Caco-2 (cell line): ENCODE results near the gene C1orf141. TPM values are rescaled to one million over a fixed set of nuclear protein-coding genes. Genes with fewer than 3 reads are reported as not detected.
A peak's percentile ranks its signal among the peaks of the same experiment; 100 is the strongest.

Experiments
- BruUV-seq: library from RNA; stranded (reverse); fragments of 400-500 nt; replicated peaks from 2 replicates; lab custom pipeline; 2021; lab: Mats Ljungman, UMichigan
- CTCF ChIA-PET: fragments of 300-600 bp; sonication (Branson Sonifier 250); formaldehyde crosslinking; loops from one replicate; lab custom pipeline; 2022; ENCODE audit warnings: antibody characterized with exemption; lab: Charles Lee
- POLR2A ChIA-PET: fragments of 300-600 bp; sonication (Branson Sonifier 250); formaldehyde crosslinking; loops from one replicate; lab custom pipeline; 2022; ENCODE audit warnings: antibody characterized with exemption; lab: Charles Lee
- DNase-seq, 2 experiments: peaks; one replicate each; pipeline versions ENCODE4 v3.0.0 to v3.0.0-alpha.2; 2020 to 2022
- H3K27me3 ChIP-seq: replicated peaks from 2 replicates; pipeline ENCODE4 v1.6.0; 2011; ENCODE audit warnings: low read length; ENCODE audit not compliant: control insufficient read depth, insufficient read depth
- H3K36me3 ChIP-seq: 2 replicates; pipeline ENCODE4 v1.5.1; 2011; ENCODE audit warnings: low read length; ENCODE audit not compliant: control insufficient read depth, insufficient read depth
- H3K4me1 ChIP-seq: fragments of 250-450 bp; sonication (Bioruptor Pico); 2 replicates; pipeline ENCODE4 v1.5.1; 2020; ENCODE audit warnings: mild to moderate bottlenecking
- H3K4me3 ChIP-seq: 2 replicates; pipeline ENCODE4 v1.5.1; 2011; ENCODE audit warnings: low read depth, mild to moderate bottlenecking, control low read depth, low read length
- H3K9me3 ChIP-seq: fragments of 250-450 bp; sonication (Bioruptor Pico); 2 replicates; pipeline ENCODE4 v1.5.1; 2020; ENCODE audit warnings: mild to moderate bottlenecking, moderate library complexity
- H3K27ac Mint-ChIP-seq: one replicate; pipeline ENCODE4 v1.8.0; 2022; ENCODE audit warnings: mixed read lengths; ENCODE audit not compliant: unreplicated experiment
- H3K27me3 Mint-ChIP-seq: one replicate; pipeline ENCODE4 v1.8.0; 2022; ENCODE audit warnings: mixed read lengths; ENCODE audit not compliant: insufficient read depth, unreplicated experiment
- H3K36me3 Mint-ChIP-seq: one replicate; pipeline ENCODE4 v1.8.0; 2022; ENCODE audit warnings: mild to moderate bottlenecking, mixed read lengths; ENCODE audit not compliant: insufficient read depth, unreplicated experiment
- H3K4me1 Mint-ChIP-seq: one replicate; pipeline ENCODE4 v1.8.0; 2022; ENCODE audit warnings: low read depth, mixed read lengths; ENCODE audit not compliant: unreplicated experiment
- H3K4me3 Mint-ChIP-seq: one replicate; pipeline ENCODE4 v1.8.0; 2022; ENCODE audit warnings: mild to moderate bottlenecking, moderate library complexity, mixed read lengths; ENCODE audit not compliant: unreplicated experiment
- H3K9me3 Mint-ChIP-seq: one replicate; pipeline ENCODE4 v1.8.0; 2022; ENCODE audit warnings: mixed read lengths; ENCODE audit not compliant: unreplicated experiment
- CTCF ChIP-seq, 2 experiments: fragments of 200-600 bp in 1 of 2; IDR thresholded peaks; 1 replicate in 1 of 2; 2 replicates in 1 of 2; pipeline versions ENCODE4 v1.5.1 to v1.8.0; 2011 to 2022; ENCODE audit warnings: antibody characterized with exemption in 1 of 2, control low read depth in 1 of 2, inconsistent platforms in 1 of 2, low read depth in 1 of 2, low read length in 1 of 2, mild to moderate bottlenecking in 1 of 2, moderate library complexity in 1 of 2; ENCODE audit not compliant: insufficient read depth in 1 of 2, severe bottlenecking in 1 of 2, unreplicated experiment in 1 of 2
- intact Hi-C: fragments of 100-400 bp; cut with micrococcal nuclease; formaldehyde crosslinking; loops from one replicate; pipeline ENCODE4 v1.10.0; 2022; ENCODE audit not compliant: unreplicated experiment
- total RNA-seq: library from RNA; stranded (reverse); gene quantifications from 2 replicates; pipeline ENCODE4 v1.2.3, GENCODE V29; 2022

The C1orf141 gene
- total RNA-seq, 1 experiment from 2014 or later, result not detected

GRCh38 chr1:67133177-67133576, 1.6 kb downstream of the C1orf141 start:
- intact Hi-C loops, result no loop called here
- Mint-ChIP-seq H3K27ac (peak overlapping the region; percentile 45), H3K27me3 (no peaks in the 10 kb centered on the region), H3K9me3 (peaks cover 4% of the 10 kb centered on the region), H3K4me3 (no peak overlapping the region), H3K4me1 (peaks cover 7% of the 10 kb centered on the region), H3K36me3 (no peaks in the 10 kb centered on the region)
- Histone ChIP-seq H3K4me1 (peaks cover 27% of the 10 kb centered on the region), H3K4me3 (no peak overlapping the region), H3K9me3 (no peaks in the 10 kb centered on the region), H3K36me3 (no peaks in the 10 kb centered on the region), H3K27me3 (no peaks in the 10 kb centered on the region)
- TF ChIP-seq CTCF (IDR thresholded peaks at IDR 0.05; ENCODE audit: insufficient read depth in 1 of 2, low read depth in 1 of 2, low read length in 1 of 2, severe bottlenecking in 1 of 2, unreplicated experiment in 1 of 2), result no peak
- DNase-seq, result no peak
- ChIA-PET CTCF (no interaction called here), POLR2A (no interaction called here)
- no TSS peak for BruUV-seq

- ChIA-PET POLR2A (no interaction called here), CTCF (no interaction called here)
- Mint-ChIP-seq H3K9me3 (no peaks in the 10 kb centered on the region), H3K4me3 (no peak overlapping the region), H3K36me3 (peaks cover 4% of the 10 kb centered on the region), H3K4me1 (no peaks in the 10 kb centered on the region), H3K27me3 (no peaks in the 10 kb centered on the region), H3K27ac (no peak overlapping the region)
- TF ChIP-seq CTCF (IDR thresholded peaks at IDR 0.05; ENCODE audit: insufficient read depth in 1 of 2, low read depth in 1 of 2, low read length in 1 of 2, severe bottlenecking in 1 of 2, unreplicated experiment in 1 of 2), result no peak
- Histone ChIP-seq H3K4me3 (no peak overlapping the region), H3K4me1 (peaks cover 24% of the 10 kb centered on the region), H3K27me3 (no peaks in the 10 kb centered on the region), H3K9me3 (no peaks in the 10 kb centered on the region), H3K36me3 (no peaks in the 10 kb centered on the region)
- no TSS peak for BruUV-seq
- DNase-seq, result no peak
- intact Hi-C loops, result no loop called here
These were observed 4.1 kb downstream of the C1orf141 start for GRCh38 chr1:67130673-67131072.

GRCh38 chr1:67126974-67127373, 7.8 kb downstream of the C1orf141 start:
- H3K4me1 ChIP-seq, result peaks cover 13% of the 10 kb centered on the region
- no TSS peak for BruUV-seq
- no peak overlapping the region for H3K4me3 ChIP-seq
- H3K36me3 ChIP-seq, result no peaks in the 10 kb centered on the region
- Mint-ChIP-seq H3K4me1 (no peaks in the 10 kb centered on the region), H3K9me3 (no peaks in the 10 kb centered on the region), H3K36me3 (peaks cover 4% of the 10 kb centered on the region), H3K27ac (no peak overlapping the region), H3K4me3 (no peak overlapping the region), H3K27me3 (no peaks in the 10 kb centered on the region)
- no peak for TF ChIP-seq CTCF (IDR thresholded peaks at IDR 0.05; ENCODE audit: insufficient read depth in 1 of 2, low read depth in 1 of 2, low read length in 1 of 2, severe bottlenecking in 1 of 2, unreplicated experiment in 1 of 2)
- H3K9me3 ChIP-seq, result no peaks in the 10 kb centered on the region
- ChIA-PET CTCF (interaction anchor here (1.3 kb wide), 1 partner anchor 22 kb away, joined by 6 read pairs; no protein-coding TSS in a partner anchor), POLR2A (no interaction called here)
- intact Hi-C loops, result loop anchor here (1.0 kb wide), 1 partner anchor 21 kb away; no protein-coding TSS in a partner anchor
- H3K27me3 ChIP-seq, result no peaks in the 10 kb centered on the region
- no peak for DNase-seq
